Smooth muscle cell (in vitro differentiated cells): ENCODE measurements around the gene FMNL3. TPM values are rescaled to one million over a fixed set of nuclear protein-coding genes. Genes with fewer than 3 reads are reported as not detected.

Experiments used
- DNase-seq: peaks from one replicate; lab custom pipeline; 2025; ENCODE audit not compliant: unreplicated experiment; lab: John Stamatoyannopoulos, UW
- H2AFZ ChIP-seq: fragments of 200-600 bp; sonication (generic); 2 replicates; pipeline ENCODE4 v1.6.0; 2016; ENCODE audit warnings: antibody characterized with exemption, low read depth, mild to moderate bottlenecking
- H3F3A ChIP-seq: fragments of 200-600 bp; sonication (generic); 2 replicates; pipeline ENCODE4 v1.6.0; 2017; ENCODE audit warnings: antibody characterized with exemption, low read depth
- H3K27ac ChIP-seq: fragments of 200-600 bp; sonication (generic); 2 replicates; pipeline ENCODE4 v1.5.1; 2016; ENCODE audit warnings: low read depth, mild to moderate bottlenecking
- H3K27me3 ChIP-seq: fragments of 200-600 bp; sonication (generic); 2 replicates; pipeline ENCODE4 v1.6.1; 2016; ENCODE audit warnings: low read depth, mild to moderate bottlenecking
- H3K36me3 ChIP-seq: fragments of 200-600 bp; sonication (generic); 2 replicates; pipeline ENCODE4 v1.5.1; 2016; ENCODE audit warnings: low read depth
- H3K4me1 ChIP-seq: fragments of 200-600 bp; sonication (generic); 2 replicates; pipeline ENCODE4 v1.5.1; 2016; ENCODE audit warnings: low read depth
- H3K4me2 ChIP-seq: fragments of 200-600 bp; sonication (generic); 2 replicates; pipeline ENCODE4 v1.6.0; 2016; ENCODE audit warnings: mild to moderate bottlenecking
- H3K4me3 ChIP-seq: fragments of 200-600 bp; sonication (generic); 2 replicates; pipeline ENCODE4 v1.5.1; 2016; ENCODE audit warnings: mild to moderate bottlenecking
- H3K79me2 ChIP-seq: fragments of 200-600 bp; sonication (generic); 2 replicates; pipeline ENCODE4 v1.6.0; 2016; ENCODE audit warnings: low read depth, mild to moderate bottlenecking
- H3K9ac ChIP-seq: fragments of 200-600 bp; sonication (generic); 2 replicates; pipeline ENCODE4 v1.6.0; 2016; ENCODE audit warnings: low read depth
- H3K9me3 ChIP-seq: fragments of 200-600 bp; sonication (generic); replicated peaks from 2 replicates; pipeline ENCODE4 v1.5.1; 2016; ENCODE audit warnings: low read depth
- H4K20me1 ChIP-seq: fragments of 200-600 bp; sonication (generic); 2 replicates; pipeline ENCODE4 v1.6.0; 2016; ENCODE audit warnings: low read depth
- CTCF ChIP-seq: fragments of 200-600 bp; sonication (generic); IDR thresholded peaks from 2 replicates; pipeline ENCODE4 v1.5.1; 2017; ENCODE audit warnings: borderline replicate concordance, mild to moderate bottlenecking, antibody characterized with exemption; ENCODE audit not compliant: insufficient read depth, poor library complexity, severe bottlenecking
- WGBS: methylation state at CpG from one replicate; pipeline ENCODE4 v1.1.7; 2016; ENCODE audit warnings: low lambda C conversion rate; 5-methylcytosine and 5-hydroxymethylcytosine counted together
- polyA plus RNA-seq: library from polyadenylated mRNA; unstranded; fragments of >200 nt; fragmentation: Nextera tagmentation; extraction: Ambion mirVana; gene quantifications from 2 replicates; pipeline ENCODE4 v1.2.1, GENCODE V29; 2016
- total RNA-seq: library from RNA; depleted of rRNA; stranded (reverse); fragments of >200 nt; gene quantifications from 2 replicates; pipeline ENCODE4 v1.2.3, GENCODE V29; 2014

The FMNL3 gene
- total and polyA plus RNA-seq, 2 experiments from 2014 or later: 18.3 to 21.7 TPM

GRCh38 chr12:49627752-49628360, 79.3 kb downstream of the FMNL3 start:
- no peak overlapping the region for H2AFZ ChIP-seq
- H3K79me2 ChIP-seq: no peaks in the 10 kb centered on the region
- H3K4me3 ChIP-seq: no peak overlapping the region
- H3K9me3 ChIP-seq: no peaks in the 10 kb centered on the region
- peaks cover 21% of the 10 kb centered on the region for H3F3A ChIP-seq
- H3K4me1 ChIP-seq: peaks cover 4% of the 10 kb centered on the region
- no peaks in the 10 kb centered on the region for H3K27me3 ChIP-seq
- WGBS: 80% methylated on average over 3 of the region's 3 CpGs
- peaks cover 9% of the 10 kb centered on the region for H4K20me1 ChIP-seq
- no peaks in the 10 kb centered on the region for H3K36me3 ChIP-seq
- no peak for TF ChIP-seq CTCF
- no peak overlapping the region for H3K4me2 ChIP-seq
- no peak for DNase-seq
- peak overlapping the region; percentile 4 for H3K27ac ChIP-seq
- no peak overlapping the region for H3K9ac ChIP-seq

- no peak overlapping the region for H2AFZ ChIP-seq
- H3K9me3 ChIP-seq: no peaks in the 10 kb centered on the region
- H3K27ac ChIP-seq: no peak overlapping the region
- H3F3A ChIP-seq: peaks cover 30% of the 10 kb centered on the region
- H3K9ac ChIP-seq: no peak overlapping the region
- no peaks in the 10 kb centered on the region for H3K79me2 ChIP-seq
- no peak for DNase-seq
- H3K4me2 ChIP-seq: no peak overlapping the region
- H4K20me1 ChIP-seq: peaks cover 9% of the 10 kb centered on the region
- H3K4me1 ChIP-seq: peaks cover 13% of the 10 kb centered on the region
- no peaks in the 10 kb centered on the region for H3K36me3 ChIP-seq
- no peak for TF ChIP-seq CTCF
- no peak overlapping the region for H3K4me3 ChIP-seq
- 96% methylated on average over 1 of the region's 1 CpG for WGBS
- H3K27me3 ChIP-seq: no peaks in the 10 kb centered on the region
These were observed 80.4 kb downstream of the FMNL3 start for GRCh38 chr12:49626836-49627235.

DNA sequence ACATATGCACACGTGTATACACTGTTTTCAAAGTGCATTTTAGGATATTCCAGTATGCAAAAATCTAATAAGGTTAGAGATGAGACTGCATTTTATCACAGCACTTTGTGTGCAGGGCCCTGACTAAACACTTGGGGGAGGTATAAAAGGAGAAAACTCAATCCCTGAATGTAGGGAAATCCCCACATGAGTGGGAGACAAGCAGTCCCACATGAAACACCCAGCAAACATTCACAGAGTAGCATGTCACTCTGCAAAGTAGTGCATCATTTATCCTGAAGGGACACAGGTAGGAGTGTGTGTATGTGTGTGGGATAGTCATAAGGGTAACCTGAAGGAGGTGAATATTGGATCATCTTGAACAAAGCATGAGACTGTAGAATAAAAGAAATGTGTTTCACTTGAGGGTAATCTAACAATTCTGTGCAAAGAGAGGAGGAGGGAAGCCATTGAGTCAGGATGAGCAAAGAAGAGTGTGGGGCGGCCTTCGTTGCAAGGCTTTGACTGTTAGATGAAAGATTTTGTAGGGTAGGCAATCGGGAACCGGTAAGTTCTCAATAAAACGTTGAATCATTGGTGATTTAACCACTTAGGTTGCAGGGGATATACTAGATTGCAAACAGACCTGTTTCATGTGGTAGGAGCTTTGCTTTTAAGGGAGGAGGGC, 80.9 kb downstream of the FMNL3 start:
- Histone ChIP-seq H3K36me3 (no peaks in the 10 kb centered on the region), H3F3A (peaks cover 33% of the 10 kb centered on the region), H2AFZ (no peak overlapping the region), H3K4me2 (no peak overlapping the region), H3K79me2 (no peaks in the 10 kb centered on the region), H3K4me1 (peaks cover 16% of the 10 kb centered on the region), H4K20me1 (peaks cover 9% of the 10 kb centered on the region), H3K27me3 (no peaks in the 10 kb centered on the region), H3K9me3 (no peaks in the 10 kb centered on the region), H3K4me3 (no peak overlapping the region), H3K27ac (peak overlapping the region; percentile 52), H3K9ac (peak overlapping the region; percentile 17)
- no peak for DNase-seq
- peak; percentile 6 for TF ChIP-seq CTCF
- WGBS: 90% methylated on average over 6 of the region's 6 CpGs
